Natural killer cell treated with Interleukin-12 subunit alpha and Interleukin-12 subunit beta and Interleukin-15 and Interleukin-18, amount 100 ng/mL, for 72 hours (primary cell): Measurements from ENCODE around the gene KCTD3. TPM values are rescaled to one million over a fixed set of nuclear protein-coding genes. Genes with fewer than 3 reads are reported as not detected.

Experiments
- ATAC-seq, 2 donors: fragments of 150-1000 bp; cut with Tn5 transposase in 1 of 2; sonication (Bioruptor Pico), chemical (Tn5 transposase) in 1 of 2; 2 replicates each; pipeline ENCODE4 v1.10.0; 2021
- DNase-seq: peaks from one replicate; pipeline ENCODE4 v3.0.0; 2022; ENCODE audit warnings: low spot score
- H3K27ac Mint-ChIP-seq, 2 donors: 1 replicate in 1 of 2; 2 replicates in 1 of 2; pipeline ENCODE4 v1.8.0; 2022; ENCODE audit warnings: mixed read lengths in 2 of 2, mild to moderate bottlenecking in 1 of 2, moderate library complexity in 1 of 2
- H3K27me3 Mint-ChIP-seq, 2 donors: 1 replicate in 1 of 2; 2 replicates in 1 of 2; pipeline ENCODE4 v1.8.0; 2022; ENCODE audit warnings: mixed read lengths in 2 of 2
- H3K36me3 Mint-ChIP-seq: one replicate; pipeline ENCODE4 v1.8.0; 2022; ENCODE audit warnings: mixed read lengths
- H3K4me1 Mint-ChIP-seq, 2 donors: 1 replicate in 1 of 2; 2 replicates in 1 of 2; pipeline ENCODE4 v1.8.0; 2022; ENCODE audit warnings: low read depth in 2 of 2, mixed read lengths in 2 of 2, mild to moderate bottlenecking in 1 of 2
- H3K4me3 Mint-ChIP-seq: one replicate; pipeline ENCODE4 v1.8.0; 2022; ENCODE audit warnings: mixed read lengths
- H3K9me3 Mint-ChIP-seq: 2 replicates; pipeline ENCODE4 v1.8.0; 2022; ENCODE audit warnings: mixed read lengths
- total RNA-seq, 2 donors: library from RNA; stranded (reverse); gene quantifications; one replicate each; pipeline ENCODE4 v1.2.3, GENCODE V29; 2022

The KCTD3 gene
- total RNA-seq, 2 donors from 2014 or later: 5.6 to 6.1 TPM

GRCh38 chr1:215637041-215637573 is 70.0 kb downstream of the KCTD3 start:
- Mint-ChIP-seq H3K36me3 (no peaks in the 10 kb centered on the region), H3K27me3 (no peaks in the 10 kb centered on the region), H3K27ac (no peak overlapping the region), H3K4me1 (no peaks in the 10 kb centered on the region), H3K4me3 (no peak overlapping the region), H3K9me3 (peaks cover 7% of the 10 kb centered on the region)
- ATAC-seq (no peak), DNase-seq (no peak)

- no peak overlapping the region for H3K4me3 Mint-ChIP-seq
- peaks cover 13% of the 10 kb centered on the region for H3K9me3 Mint-ChIP-seq
- no peaks in the 10 kb centered on the region for H3K36me3 Mint-ChIP-seq
- H3K27me3 Mint-ChIP-seq: no peaks in the 10 kb centered on the region
- DNase-seq (no peak), ATAC-seq (no peak)
- H3K4me1 Mint-ChIP-seq: no peaks in the 10 kb centered on the region
- H3K27ac Mint-ChIP-seq: no peak overlapping the region
Measured at GRCh38 chr1:215640429-215641148, 73.5 kb downstream of the KCTD3 start.

GRCh38 chr1:215643592-215644321 is 76.7 kb downstream of the KCTD3 start:
- H3K9me3 Mint-ChIP-seq: peaks cover 13% of the 10 kb centered on the region
- H3K27me3 Mint-ChIP-seq: no peaks in the 10 kb centered on the region

GRCh38 chr1:215645182-215645581 is 78.1 kb downstream of the KCTD3 start:
- Mint-ChIP-seq H3K27me3 (no peaks in the 10 kb centered on the region), H3K27ac (no peak overlapping the region), H3K4me1 (no peaks in the 10 kb centered on the region), H3K36me3 (no peaks in the 10 kb centered on the region), H3K4me3 (no peak overlapping the region), H3K9me3 (peaks cover 13% of the 10 kb centered on the region)
- DNase-seq: no peak
- ATAC-seq: no peak

More at GRCh38 chr1:215643592-215644321, 76.7 kb downstream of the KCTD3 start:
- H3K4me3 Mint-ChIP-seq: no peak overlapping the region
- no peaks in the 10 kb centered on the region for H3K4me1 Mint-ChIP-seq
- no peak for DNase-seq
- H3K36me3 Mint-ChIP-seq: no peaks in the 10 kb centered on the region
- H3K27ac Mint-ChIP-seq: no peak overlapping the region
- ATAC-seq: no peak

- ATAC-seq (no peak), DNase-seq (no peak)
- H3K4me3 Mint-ChIP-seq: no peak overlapping the region
- no peaks in the 10 kb centered on the region for H3K4me1 Mint-ChIP-seq
- H3K27ac Mint-ChIP-seq: no peak overlapping the region
- no peaks in the 10 kb centered on the region for H3K27me3 Mint-ChIP-seq
- H3K36me3 Mint-ChIP-seq: no peaks in the 10 kb centered on the region
- H3K9me3 Mint-ChIP-seq: peaks cover 13% of the 10 kb centered on the region
Measured at GRCh38 chr1:215645861-215646260, 78.8 kb downstream of the KCTD3 start.

- Mint-ChIP-seq H3K36me3 (no peaks in the 10 kb centered on the region), H3K27ac (no peak overlapping the region), H3K9me3 (peaks cover 16% of the 10 kb centered on the region), H3K4me1 (no peaks in the 10 kb centered on the region), H3K4me3 (no peak overlapping the region), H3K27me3 (no peaks in the 10 kb centered on the region)
- DNase-seq (no peak), ATAC-seq (no peak)
Measured at GRCh38 chr1:215647738-215648137, 80.6 kb downstream of the KCTD3 start.

GRCh38 chr1:215648957-215649356 is 81.9 kb downstream of the KCTD3 start:
- Mint-ChIP-seq H3K4me3 (no peak overlapping the region), H3K4me1 (no peaks in the 10 kb centered on the region), H3K9me3 (peaks cover 15% of the 10 kb centered on the region), H3K27me3 (no peaks in the 10 kb centered on the region), H3K36me3 (no peaks in the 10 kb centered on the region), H3K27ac (no peak overlapping the region)
- ATAC-seq (no peak), DNase-seq (no peak)

GRCh38 chr1:215650446-215651149 is 83.5 kb downstream of the KCTD3 start:
- ATAC-seq: no peak
- peaks cover 3% of the 10 kb centered on the region for H3K9me3 Mint-ChIP-seq
- no peak overlapping the region for H3K27ac Mint-ChIP-seq
- H3K27me3 Mint-ChIP-seq: no peaks in the 10 kb centered on the region
- H3K4me1 Mint-ChIP-seq: no peaks in the 10 kb centered on the region
- no peak for DNase-seq
- H3K36me3 Mint-ChIP-seq: no peaks in the 10 kb centered on the region
- H3K4me3 Mint-ChIP-seq: no peak overlapping the region

- Mint-ChIP-seq H3K4me1 (no peaks in the 10 kb centered on the region), H3K27me3 (no peaks in the 10 kb centered on the region), H3K27ac (no peak overlapping the region), H3K9me3 (peaks cover 3% of the 10 kb centered on the region), H3K36me3 (no peaks in the 10 kb centered on the region), H3K4me3 (no peak overlapping the region)
- DNase-seq (no peak), ATAC-seq (no peak)
Measured at GRCh38 chr1:215651867-215652266, 84.8 kb downstream of the KCTD3 start.

- DNase-seq (no peak), ATAC-seq (no peak)
- Mint-ChIP-seq H3K9me3 (peaks cover 3% of the 10 kb centered on the region), H3K36me3 (no peaks in the 10 kb centered on the region), H3K4me1 (no peaks in the 10 kb centered on the region), H3K27me3 (no peaks in the 10 kb centered on the region), H3K27ac (no peak overlapping the region), H3K4me3 (no peak overlapping the region)
Measured at GRCh38 chr1:215652371-215652770, 85.3 kb downstream of the KCTD3 start.

GRCh38 chr1:215657047-215657446 is 89.9 kb downstream of the KCTD3 start:
- no peaks in the 10 kb centered on the region for H3K4me1 Mint-ChIP-seq
- peaks cover 3% of the 10 kb centered on the region for H3K9me3 Mint-ChIP-seq
- ATAC-seq (no peak), DNase-seq (no peak)
- no peak overlapping the region for H3K27ac Mint-ChIP-seq
- H3K36me3 Mint-ChIP-seq: no peaks in the 10 kb centered on the region
- H3K4me3 Mint-ChIP-seq: no peak overlapping the region
- no peaks in the 10 kb centered on the region for H3K27me3 Mint-ChIP-seq

GRCh38 chr1:215660259-215660658 is 93.2 kb downstream of the KCTD3 start:
- Mint-ChIP-seq H3K27me3 (no peaks in the 10 kb centered on the region), H3K36me3 (no peaks in the 10 kb centered on the region), H3K4me3 (no peak overlapping the region), H3K9me3 (no peaks in the 10 kb centered on the region), H3K4me1 (no peaks in the 10 kb centered on the region), H3K27ac (no peak overlapping the region)
- DNase-seq (no peak), ATAC-seq (no peak)

GRCh38 chr1:215661033-215661432 is 93.9 kb downstream of the KCTD3 start:
- no peaks in the 10 kb centered on the region for H3K36me3 Mint-ChIP-seq
- no peaks in the 10 kb centered on the region for H3K4me1 Mint-ChIP-seq
- ATAC-seq (no peak), DNase-seq (no peak)
- no peak overlapping the region for H3K27ac Mint-ChIP-seq
- no peaks in the 10 kb centered on the region for H3K9me3 Mint-ChIP-seq
- H3K27me3 Mint-ChIP-seq: no peaks in the 10 kb centered on the region
- H3K4me3 Mint-ChIP-seq: no peak overlapping the region

- Mint-ChIP-seq H3K27me3 (no peaks in the 10 kb centered on the region), H3K4me1 (no peaks in the 10 kb centered on the region), H3K4me3 (no peak overlapping the region), H3K27ac (no peak overlapping the region), H3K36me3 (no peaks in the 10 kb centered on the region), H3K9me3 (no peaks in the 10 kb centered on the region)
- no peak for DNase-seq
- no peak for ATAC-seq
Measured at GRCh38 chr1:215665215-215665614, 98.1 kb downstream of the KCTD3 start.
